HepG2 (cell line): ENCODE measurements around the gene CDCP1. TPM values are rescaled to one million over a fixed set of nuclear protein-coding genes. Genes with fewer than 3 reads are reported as not detected.

ENCODE experiments used
- ATAC-seq: fragments of 200-7000 bp; cut with Tn5 transposase; 3 replicates; pipeline ENCODE4 v1.9.1; 2020; ENCODE audit warnings: mild to moderate bottlenecking, moderate library complexity
- BruUV-seq: library from RNA; stranded (reverse); fragments of 400-500 nt; replicated peaks from 2 replicates; lab custom pipeline; 2021; lab: Mats Ljungman, UMichigan
- CTCF ChIA-PET: fragments of 300-600 bp; formaldehyde crosslinking; extraction: SDS; loops from one replicate; lab custom pipeline; 2021; ENCODE audit warnings: low total read pairs, inconsistent platforms, low intra/inter-chr PET ratio; lab: Yijun Ruan, JAX
- POLR2A ChIA-PET: fragments of 350-600 bp; sonication (Branson Sonifier 250); formaldehyde crosslinking; loops from one replicate; lab custom pipeline; 2020; ENCODE audit warnings: antibody characterized with exemption, inconsistent platforms; lab: Yijun Ruan, JAX
- DNase-seq: peaks from one replicate; pipeline ENCODE4 v3.0.0-alpha.2; 2015; ENCODE audit warnings: low spot score
- FAIRE-seq: peaks from 3 replicates; lab custom pipeline; 2011; peaks lifted over from hg19 to GRCh38; lab: Jason Lieb, UNC
- H2AFZ ChIP-seq: one replicate; pipeline ENCODE4 v1.6.1; 2011; ENCODE audit warnings: low read length, inconsistent platforms
- H3K27ac ChIP-seq: fragments of 300-600 bp; 3 replicates; pipeline ENCODE4 v1.8.0; 2011; ENCODE audit warnings: mixed run types, mild to moderate bottlenecking, mixed read lengths, low read length, inconsistent platforms; ENCODE audit not compliant: insufficient read depth; ENCODE audit errors: extremely low read length
- H3K27me3 ChIP-seq, 2 experiments: fragments of 200-600 bp in 1 of 2; 2 replicates in 1 of 2; 3 replicates in 1 of 2; pipeline versions ENCODE4 v1.6.0 to v1.8.0; 2011; ENCODE audit warnings: low read length in 2 of 2, mild to moderate bottlenecking in 2 of 2, moderate library complexity in 2 of 2, inconsistent platforms in 1 of 2; ENCODE audit not compliant: insufficient read depth in 2 of 2, control insufficient read depth in 1 of 2
- H3K36me3 ChIP-seq, 2 experiments: fragments of 200-600 bp in 1 of 2; replicated peaks in 1 of 2; 2 replicates in 1 of 2; 3 replicates in 1 of 2; pipeline versions ENCODE4 v1.5.1 to v1.8.0; 2011; ENCODE audit warnings: low read length in 2 of 2, inconsistent platforms in 1 of 2; ENCODE audit not compliant: insufficient read depth in 2 of 2, control insufficient read depth in 1 of 2
- H3K4me1 ChIP-seq: 2 replicates; pipeline ENCODE4 v1.5.1; 2012; ENCODE audit warnings: low read length, inconsistent platforms; ENCODE audit not compliant: insufficient read depth
- H3K4me2 ChIP-seq: 2 replicates; pipeline ENCODE4 v1.6.0; 2011; ENCODE audit warnings: low read depth, low read length, inconsistent platforms
- H3K4me3 ChIP-seq, 3 experiments: fragments of 200-600 bp in 1 of 3; sonication (generic), shearing (Covaris generic) in 1 of 3; replicated peaks in 1 of 3; 2 replicates each; pipeline ENCODE4 v1.5.1; 2011 to 2016; ENCODE audit warnings: low read length in 3 of 3, inconsistent platforms in 2 of 3, low read depth in 2 of 3, mild to moderate bottlenecking in 2 of 3, control low read depth in 1 of 3, mixed read lengths in 1 of 3; ENCODE audit not compliant: insufficient read depth in 1 of 3
- H3K79me2 ChIP-seq: one replicate; pipeline ENCODE4 v1.6.1; 2011; ENCODE audit warnings: low read length, inconsistent platforms; ENCODE audit not compliant: insufficient read depth
- H3K9ac ChIP-seq: 2 replicates; pipeline ENCODE4 v1.6.0; 2011; ENCODE audit warnings: mild to moderate bottlenecking, low read depth, low read length, inconsistent platforms; ENCODE audit not compliant: insufficient read depth
- H3K9me3 ChIP-seq: 2 replicates; pipeline ENCODE4 v1.5.1; 2012; ENCODE audit warnings: mild to moderate bottlenecking, low read length
- H4K20me1 ChIP-seq: 2 replicates; pipeline ENCODE4 v1.6.0; 2011; ENCODE audit warnings: inconsistent platforms, mild to moderate bottlenecking, low read length, moderate library complexity; ENCODE audit not compliant: insufficient read depth
- CHD2 ChIP-seq: IDR thresholded peaks from 2 replicates; pipeline ENCODE4 v1.6.1; 2011; ENCODE audit warnings: low read depth, low read length, improper control_type of control experiment
- EP300 ChIP-seq, 3 experiments: sonication (generic) in 1 of 3; formaldehyde crosslinking in 1 of 3; IDR thresholded peaks; 2 replicates each; pipeline versions ENCODE4 v1.5.1 to v1.6.1; 2011 to 2020; ENCODE audit warnings: low read depth in 2 of 3, low read length in 2 of 3, borderline replicate concordance in 1 of 3, improper control_type of control experiment in 1 of 3, mild to moderate bottlenecking in 1 of 3, missing genetic modification reagents in 1 of 3, moderate library complexity in 1 of 3
- MAF1 ChIP-seq: sonication (generic); formaldehyde crosslinking; IDR thresholded peaks from 2 replicates; pipeline ENCODE4 v1.5.0; 2020; ENCODE audit warnings: missing genetic modification reagents, borderline replicate concordance
- NCOR1 ChIP-seq: fragments of 200-600 bp; sonication (generic); IDR thresholded peaks from 2 replicates; pipeline ENCODE4 v1.7.0; 2017; ENCODE audit warnings: antibody characterized with exemption, low read length, borderline replicate concordance
- NFATC3 ChIP-seq: sonication (generic); formaldehyde crosslinking; IDR thresholded peaks from 2 replicates; pipeline ENCODE4 v1.5.1; 2020; ENCODE audit warnings: mild to moderate bottlenecking, missing genetic modification reagents
- NR2F2 ChIP-seq: IDR thresholded peaks from 2 replicates; pipeline ENCODE4 v1.6.1; 2012; ENCODE audit warnings: low read depth, inconsistent platforms, borderline replicate concordance
- NR2F6 ChIP-seq, 2 experiments: IDR thresholded peaks; 2 replicates each; pipeline ENCODE4 v1.6.1; 2016; ENCODE audit warnings: antibody characterized with exemption in 1 of 2, mild to moderate bottlenecking in 1 of 2
- RFX3 ChIP-seq: IDR thresholded peaks from 2 replicates; pipeline ENCODE4 v1.6.1; 2016; ENCODE audit warnings: missing biosample characterization, missing genetic modification reagents
- SIN3B ChIP-seq: fragments of 150-350 bp; IDR thresholded peaks from 2 replicates; pipeline ENCODE4 v1.6.1; 2014; ENCODE audit warnings: low read length
- SMYD3 ChIP-seq: sonication (generic); formaldehyde crosslinking; IDR thresholded peaks from 2 replicates; pipeline ENCODE4 v1.8.1; 2023; ENCODE audit warnings: mild to moderate bottlenecking, missing genetic modification reagents
- TOPORS ChIP-seq: sonication (generic); formaldehyde crosslinking; IDR thresholded peaks from 2 replicates; pipeline ENCODE4 v1.8.0; 2023; ENCODE audit warnings: mild to moderate bottlenecking, missing genetic modification reagents
- ZBTB7A ChIP-seq: sonication (generic); formaldehyde crosslinking; IDR thresholded peaks from 2 replicates; pipeline ENCODE4 v1.8.0; 2022; ENCODE audit warnings: mild to moderate bottlenecking, missing genetic modification reagents
- ZFY ChIP-seq: sonication (generic); formaldehyde crosslinking; IDR thresholded peaks from 2 replicates; pipeline ENCODE4 v1.4.0; 2020; ENCODE audit warnings: missing genetic modification reagents
- ZNF136 ChIP-seq: sonication (generic); formaldehyde crosslinking; IDR thresholded peaks from 2 replicates; pipeline ENCODE4 v1.8.1; 2022; ENCODE audit warnings: low read depth, mild to moderate bottlenecking, moderate library complexity, missing genetic modification reagents
- ZNF205 ChIP-seq: IDR thresholded peaks from 2 replicates; pipeline ENCODE4 v1.6.1; 2018; ENCODE audit warnings: missing biosample characterization, missing genetic modification reagents
- ZNF451 ChIP-seq: sonication (generic); formaldehyde crosslinking; IDR thresholded peaks from 2 replicates; pipeline ENCODE4 v1.5.0; 2020; ENCODE audit warnings: mild to moderate bottlenecking, missing genetic modification reagents
- ZNF546 ChIP-seq: sonication (generic); formaldehyde crosslinking; conservative IDR thresholded peaks from 2 replicates; pipeline ENCODE4 v1.8.1; 2023; ENCODE audit warnings: mild to moderate bottlenecking, missing genetic modification reagents
- ZNF550 ChIP-seq: sonication (generic); formaldehyde crosslinking; IDR thresholded peaks from 2 replicates; pipeline ENCODE4 v1.4.0; 2020; ENCODE audit warnings: mild to moderate bottlenecking, missing genetic modification reagents, borderline replicate concordance
- WGBS: methylation state at CpG from one replicate; pipeline ENCODE4 v1.1.6; 2017; ENCODE audit warnings: low lambda C conversion rate; 5-methylcytosine and 5-hydroxymethylcytosine counted together
- in situ Hi-C: cut with HindIII; loops from 2 replicates; pipeline ENCODE4 v1.10.0; 2017; ENCODE audit warnings: low pct_unique_long_range_greater_than_20kb; ENCODE audit not compliant: extremely low pct_ligation_motif_present
- intact Hi-C: fragments of 100-400 bp; cut with micrococcal nuclease; formaldehyde crosslinking; loops from one replicate; pipeline ENCODE4 v1.10.0; 2022; ENCODE audit not compliant: unreplicated experiment
- polyA plus RNA-seq, 8 experiments: library from polyadenylated mRNA; depleted of rRNA in 3 of 8; stranded (reverse) in 7 of 8; unstranded in 1 of 8; fragments of >200 nt; fragmentation: Illumina TruSeq in 4 of 8; extraction: Trizol in 4 of 8; gene quantifications; 2 replicates each; pipeline versions ENCODE4 v1.2.1 to v1.2.3, GENCODE V29; 2011 to 2016; ENCODE audit warnings: low read depth in 4 of 8, missing spikeins in 1 of 8, mixed read lengths in 1 of 8; ENCODE audit not compliant: insufficient read depth in 1 of 8
- total RNA-seq, 5 experiments: library from RNA; depleted of rRNA; stranded (reverse); fragments of >200 nt; fragmentation: Illumina TruSeq; extraction: Trizol; gene quantifications; 2 replicates each; pipeline ENCODE4 v1.2.3, GENCODE V29; 2016; ENCODE audit warnings: low read depth in 1 of 5
- TF ChIP-seq, protein P1 (sequence below): IDR thresholded peaks from 2 replicates; pipeline ENCODE4 v1.6.1; 2016; ENCODE audit warnings: low read depth, control low read depth

Gene CDCP1
- total and polyA plus RNA-seq, 2 of the 13 experiments (the other 11 are each of a cell fraction or from before 2014, with no cell fraction given) = 0.11 to 0.18 TPM

DNA sequence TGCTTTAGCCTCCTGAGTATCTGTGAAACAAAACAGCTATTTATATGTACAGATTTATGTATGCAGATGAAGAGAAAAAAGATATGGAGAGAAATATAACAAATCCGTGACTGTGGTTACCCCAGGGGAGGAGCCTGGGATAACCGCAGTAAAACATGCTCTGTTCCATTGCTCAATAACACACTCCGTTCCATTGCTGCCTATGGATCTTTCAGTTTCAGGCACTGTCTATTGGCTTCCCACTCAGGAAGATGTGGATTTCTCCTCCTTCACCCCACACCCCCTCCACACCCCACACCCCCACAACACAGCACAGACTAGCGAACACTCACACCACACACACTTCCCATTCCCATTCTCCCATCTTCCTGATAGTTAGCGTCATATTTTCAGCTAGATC, 47.9 kb downstream of the CDCP1 start:
- Histone ChIP-seq H4K20me1 (no peaks in the 10 kb centered on the region), H3K79me2 (no peaks in the 10 kb centered on the region), H3K27me3 (no peaks in the 10 kb centered on the region; a peak in 1 of 5 replicates), H3K9ac (no peak overlapping the region), H2AFZ (no peak overlapping the region), H3K4me2 (no peak overlapping the region), H3K9me3 (no peaks in the 10 kb centered on the region), H3K27ac (no peak overlapping the region), H3K4me3 (no peak overlapping the region), H3K4me1 (0 out of 2 replicates have a peak, but pooled peaks cover 3% of the 10 kb centered on the region), H3K36me3 (no peaks in the 10 kb centered on the region)
- ATAC-seq (no peak), FAIRE-seq (no peak), DNase-seq (no peak)
- WGBS = 54% methylated on average over 5 of the region's 5 CpGs
- in situ Hi-C loops = no loop called here
- ChIA-PET POLR2A (no interaction called here), CTCF (no interaction called here)
- no TSS peak for BruUV-seq
- intact Hi-C loops = no loop called here
- TF ChIP-seq EP300 (IDR thresholded peaks at IDR 0.05; ENCODE audit: low read depth in 2 of 2, low read length in 2 of 2) (no peak), EP300 (CRISPR knock-in tag; IDR thresholded peaks at IDR 0.05; ENCODE audit: borderline replicate concordance) (no peak), ZNF205 (CRISPR knock-in tag) (no peak), ZNF136 (no peak), CHD2 (no peak)
- TF ChIP-seq, protein P1, sequence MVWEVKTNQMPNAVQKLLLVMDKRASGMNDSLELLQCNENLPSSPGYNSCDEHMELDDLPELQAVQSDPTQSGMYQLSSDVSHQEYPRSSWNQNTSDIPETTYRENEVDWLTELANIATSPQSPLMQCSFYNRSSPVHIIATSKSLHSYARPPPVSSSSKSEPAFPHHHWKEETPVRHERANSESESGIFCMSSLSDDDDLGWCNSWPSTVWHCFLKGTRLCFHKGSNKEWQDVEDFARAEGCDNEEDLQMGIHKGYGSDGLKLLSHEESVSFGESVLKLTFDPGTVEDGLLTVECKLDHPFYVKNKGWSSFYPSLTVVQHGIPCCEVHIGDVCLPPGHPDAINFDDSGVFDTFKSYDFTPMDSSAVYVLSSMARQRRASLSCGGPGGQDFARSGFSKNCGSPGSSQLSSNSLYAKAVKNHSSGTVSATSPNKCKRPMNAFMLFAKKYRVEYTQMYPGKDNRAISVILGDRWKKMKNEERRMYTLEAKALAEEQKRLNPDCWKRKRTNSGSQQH (CRISPR knock-in tag) = no peak

DNA sequence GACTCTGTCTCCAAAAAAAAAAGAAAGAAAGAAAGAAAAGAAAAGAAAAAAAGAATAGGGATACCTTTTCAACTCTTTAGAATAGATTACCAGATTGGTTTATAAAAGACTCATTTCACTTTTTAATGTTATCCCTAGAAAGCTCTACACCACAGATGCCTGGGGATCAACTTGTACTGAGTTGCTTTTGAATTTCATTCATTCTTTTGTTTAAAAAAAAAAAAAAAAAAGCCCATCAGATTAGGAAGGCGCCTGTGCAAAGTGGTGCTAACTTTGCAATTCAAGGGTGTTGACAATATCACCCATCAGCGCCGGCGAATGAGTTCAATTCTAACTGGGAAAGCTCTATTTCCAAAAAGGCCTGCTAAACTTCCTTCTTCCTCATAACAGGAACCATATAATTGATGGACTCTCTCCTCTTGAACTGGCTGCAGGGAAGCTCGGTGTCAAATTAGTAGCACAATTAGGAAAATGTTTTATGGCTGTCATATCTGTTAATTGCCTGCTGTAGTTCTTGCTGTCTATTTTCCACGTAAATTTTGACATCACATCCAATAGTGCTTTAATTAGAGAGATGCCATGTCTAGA, 48.8 kb downstream of the CDCP1 start:
- Histone ChIP-seq H4K20me1 (no peaks in the 10 kb centered on the region), H3K9me3 (no peaks in the 10 kb centered on the region), H2AFZ (no peak overlapping the region), H3K4me3 (no peak overlapping the region), H3K36me3 (no peaks in the 10 kb centered on the region), H3K9ac (no peak overlapping the region), H3K79me2 (no peaks in the 10 kb centered on the region), H3K4me1 (peaks cover 12% of the 10 kb centered on the region; the same call in 1 of the 2 replicates), H3K27me3 (no peaks in the 10 kb centered on the region; a peak in 2 of 5 replicates), H3K27ac (no peak overlapping the region), H3K4me2 (no peak overlapping the region)
- FAIRE-seq (no peak), DNase-seq (no peak), ATAC-seq (no peak)
- no TSS peak for BruUV-seq
- intact Hi-C loops = no loop called here
- CTCF ChIA-PET = no interaction called here
- POLR2A ChIA-PET = no interaction called here
- 46% methylated on average over 6 of the region's 6 CpGs for WGBS
- in situ Hi-C loops = no loop called here
- TF ChIP-seq NCOR1 (no peak), NR2F2 (no peak), ZNF546 (CRISPR knock-in tag) (no peak), ZNF550 (CRISPR knock-in tag) (no peak), SIN3B (no peak), ZNF451 (CRISPR knock-in tag) (no peak), SMYD3 (no peak), TOPORS (CRISPR knock-in tag) (no peak), NR2F6 (IDR thresholded peaks at IDR 0.05) (no peak), NR2F6 (CRISPR knock-in tag; IDR thresholded peaks at IDR 0.05) (no peak), RFX3 (CRISPR knock-in tag) (no peak), ZFY (CRISPR knock-in tag) (no peak), NFATC3 (CRISPR knock-in tag) (no peak), MAF1 (CRISPR knock-in tag) (no peak), ZBTB7A (CRISPR knock-in tag) (no peak)
